NCI-H146 (cell line): ENCODE measurements around the gene ACR.
"Not testable (repeated sequence)": the region's sequence is repeated elsewhere in the genome, so short reads cannot be mapped to it uniquely, and the experiment has no call there.

Experiments
- DNase-seq: peaks from one replicate; lab custom pipeline; 2025; lab: John Stamatoyannopoulos, UW

The ACR gene

GRCh38 chr22:50780244-50780643, 42.2 kb downstream of the ACR start:
- not testable (repeated sequence) for DNase-seq

DNA sequence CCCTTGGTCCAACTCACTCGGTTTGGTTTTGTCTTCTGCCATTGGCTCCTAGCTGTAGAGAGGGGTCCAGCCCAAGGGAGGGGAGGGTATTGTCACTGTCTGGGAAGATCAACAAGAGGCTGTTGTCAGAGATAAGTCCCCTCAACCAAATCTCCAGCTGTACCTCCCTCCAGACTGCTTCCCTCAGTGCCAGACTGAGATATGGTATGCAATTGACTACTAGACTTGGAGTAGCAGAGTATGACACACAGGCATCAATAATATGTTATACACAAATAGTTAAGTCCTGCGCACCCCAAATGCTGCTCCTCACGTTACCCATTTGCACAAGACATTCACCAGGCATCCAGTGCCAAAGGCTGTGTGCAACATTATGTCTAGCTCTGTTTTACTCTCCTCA, 44.2 kb downstream of the ACR start:
- DNase-seq, result not testable (repeated sequence)

DNA sequence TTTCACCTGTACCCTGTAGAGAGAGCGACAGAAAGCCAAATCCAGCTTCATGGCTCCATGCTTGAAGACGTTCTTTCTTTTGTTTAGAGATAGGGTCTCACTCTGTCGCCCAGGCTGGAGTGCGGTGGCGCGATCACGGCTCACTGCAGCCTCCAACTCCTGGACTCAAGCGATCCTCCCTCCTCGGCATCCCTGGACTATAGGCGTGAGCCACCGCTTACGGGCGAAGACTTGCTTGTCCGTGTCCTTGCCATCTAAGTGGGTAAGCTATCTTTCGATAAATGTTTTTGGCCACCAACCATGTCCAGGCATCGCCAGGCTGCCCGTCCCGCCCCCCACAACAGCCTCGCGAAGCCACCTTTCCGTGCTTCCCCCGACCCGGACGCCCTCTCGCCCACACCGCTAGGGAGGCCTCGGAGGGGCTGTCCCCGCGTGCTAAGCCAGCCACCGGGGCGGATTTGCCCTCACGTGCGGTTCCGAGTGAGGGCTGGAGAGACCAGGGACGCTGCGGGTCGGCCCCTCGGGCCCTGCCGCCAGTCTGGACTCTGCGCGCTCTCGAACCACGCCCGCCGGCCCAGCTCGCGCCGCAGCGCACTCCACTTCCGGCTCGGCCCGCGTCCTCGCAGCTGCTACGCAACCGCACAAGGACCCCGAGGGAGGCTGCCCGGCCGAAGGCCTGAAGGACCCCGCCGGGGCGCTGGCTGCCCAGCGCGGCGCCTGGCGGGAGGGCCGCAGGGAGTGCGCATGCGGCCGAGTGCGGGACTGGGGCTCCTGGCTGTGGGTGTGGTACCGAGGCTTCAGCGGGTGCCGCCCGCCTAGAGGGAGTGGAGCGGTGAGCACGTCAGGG, 45.3 kb downstream of the ACR start, which contains the start of gene RABL2B:
TSS of gene RABL2B (minus strand) at position 604 of the 847 bp plus-strand sequence. CDS start 1,342 bp downstream, outside the sequence.
- DNase-seq, result peak; percentile 80

- DNase-seq, result peak; percentile 1
Observed at GRCh38 chr22:50783880-50784276, 45.9 kb downstream of the ACR start.

DNA sequence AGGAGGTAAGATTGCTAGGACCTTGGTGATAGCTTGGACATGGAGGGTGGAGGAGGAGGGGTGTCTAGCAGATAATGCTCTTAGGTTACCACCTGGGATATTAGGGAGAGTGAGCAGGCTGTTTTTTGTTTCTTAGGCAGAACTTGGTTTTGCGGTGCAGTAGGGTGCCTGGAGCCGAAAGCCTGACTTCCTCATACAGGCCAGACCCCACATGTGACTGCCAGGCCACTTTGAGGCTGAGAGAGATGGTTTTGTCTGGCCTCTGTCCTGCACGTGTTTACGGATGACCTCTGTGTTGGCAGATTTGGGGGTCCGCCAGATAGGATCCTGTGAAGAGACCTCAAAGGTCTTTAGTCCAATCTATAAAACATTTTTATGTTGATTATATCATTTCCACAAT, 47.3 kb downstream of the ACR start:
- not testable (repeated sequence) for DNase-seq

GRCh38 chr22:50786936-50787335, 48.9 kb downstream of the ACR start:
- DNase-seq, result not testable (repeated sequence)
